OCI-LY3 (cell line): ENCODE data around the gene GRAMD4.

Source experiments
- EZH2phosphoT487 ChIP-seq: fragments of 200-600 bp; shearing (Covaris generic); IDR thresholded peaks from 2 replicates; pipeline ENCODE4 v1.6.1; 2018; ENCODE audit warnings: antibody characterized with exemption, mixed run types, low read depth
- TF ChIP-seq, protein P1 (sequence below): fragments of 200-600, 300-600 bp; sonication (generic); IDR thresholded peaks from 2 replicates; pipeline ENCODE4 v1.5.1; 2014; ENCODE audit warnings: antibody characterized with exemption, low read length, low read depth

DNA sequence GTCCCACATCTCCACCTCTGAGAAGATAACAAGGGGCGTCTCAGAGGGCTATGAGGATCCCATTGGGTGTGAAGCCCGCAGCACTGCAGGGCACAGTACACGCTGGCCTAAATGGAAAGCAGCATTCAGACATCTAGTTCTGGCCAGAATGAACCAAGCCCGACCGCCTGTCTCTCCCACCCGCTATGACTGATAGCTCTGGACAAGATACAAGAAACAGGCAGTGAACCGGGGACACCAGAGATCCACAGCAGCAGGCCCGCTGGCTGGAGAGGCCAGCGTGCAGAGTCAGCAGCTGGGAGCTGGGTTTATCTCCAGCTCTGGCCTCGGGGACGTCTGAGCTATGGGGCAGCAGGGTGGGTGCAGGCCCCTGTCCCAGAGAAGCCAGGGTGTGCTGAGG, 108.3 kb downstream of the GRAMD4 start:
- TF ChIP-seq, protein P1, sequence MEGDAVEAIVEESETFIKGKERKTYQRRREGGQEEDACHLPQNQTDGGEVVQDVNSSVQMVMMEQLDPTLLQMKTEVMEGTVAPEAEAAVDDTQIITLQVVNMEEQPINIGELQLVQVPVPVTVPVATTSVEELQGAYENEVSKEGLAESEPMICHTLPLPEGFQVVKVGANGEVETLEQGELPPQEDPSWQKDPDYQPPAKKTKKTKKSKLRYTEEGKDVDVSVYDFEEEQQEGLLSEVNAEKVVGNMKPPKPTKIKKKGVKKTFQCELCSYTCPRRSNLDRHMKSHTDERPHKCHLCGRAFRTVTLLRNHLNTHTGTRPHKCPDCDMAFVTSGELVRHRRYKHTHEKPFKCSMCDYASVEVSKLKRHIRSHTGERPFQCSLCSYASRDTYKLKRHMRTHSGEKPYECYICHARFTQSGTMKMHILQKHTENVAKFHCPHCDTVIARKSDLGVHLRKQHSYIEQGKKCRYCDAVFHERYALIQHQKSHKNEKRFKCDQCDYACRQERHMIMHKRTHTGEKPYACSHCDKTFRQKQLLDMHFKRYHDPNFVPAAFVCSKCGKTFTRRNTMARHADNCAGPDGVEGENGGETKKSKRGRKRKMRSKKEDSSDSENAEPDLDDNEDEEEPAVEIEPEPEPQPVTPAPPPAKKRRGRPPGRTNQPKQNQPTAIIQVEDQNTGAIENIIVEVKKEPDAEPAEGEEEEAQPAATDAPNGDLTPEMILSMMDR: no peak
- no peak for TF ChIP-seq EZH2phosphoT487
